Adrenal gland (tissue), 5 donors: ENCODE results near the gene ADM2.
"Not testable (repeated sequence)": the region's sequence is repeated elsewhere in the genome, so short reads cannot be mapped to it uniquely, and the experiment has no call there.

ENCODE experiments used
- POLR2A ChIP-seq, 2 donors: fragments of 450-650 bp; IDR thresholded peaks; one replicate each; pipeline ENCODE4 v1.6.1; 2017; ENCODE audit warnings: antibody characterized with exemption in 2 of 2, mild to moderate bottlenecking in 2 of 2, moderate library complexity in 1 of 2
- TF ChIP-seq, protein P1 (sequence below), 6 experiments: fragments of 450-650 bp in 4 of 6; fragments of 200-600 bp in 2 of 6; sonication (generic) in 1 of 6; IDR thresholded peaks; 1 replicate in 5 of 6; 2 replicates in 1 of 6; pipeline versions ENCODE4 v1.5.1 to v1.8.0; 2016 to 2021; ENCODE audit warnings: antibody characterized with exemption in 6 of 6, mild to moderate bottlenecking in 2 of 6, moderate library complexity in 1 of 6
- donor health status: DM: no; HTN: no; CAD: no.

DNA sequence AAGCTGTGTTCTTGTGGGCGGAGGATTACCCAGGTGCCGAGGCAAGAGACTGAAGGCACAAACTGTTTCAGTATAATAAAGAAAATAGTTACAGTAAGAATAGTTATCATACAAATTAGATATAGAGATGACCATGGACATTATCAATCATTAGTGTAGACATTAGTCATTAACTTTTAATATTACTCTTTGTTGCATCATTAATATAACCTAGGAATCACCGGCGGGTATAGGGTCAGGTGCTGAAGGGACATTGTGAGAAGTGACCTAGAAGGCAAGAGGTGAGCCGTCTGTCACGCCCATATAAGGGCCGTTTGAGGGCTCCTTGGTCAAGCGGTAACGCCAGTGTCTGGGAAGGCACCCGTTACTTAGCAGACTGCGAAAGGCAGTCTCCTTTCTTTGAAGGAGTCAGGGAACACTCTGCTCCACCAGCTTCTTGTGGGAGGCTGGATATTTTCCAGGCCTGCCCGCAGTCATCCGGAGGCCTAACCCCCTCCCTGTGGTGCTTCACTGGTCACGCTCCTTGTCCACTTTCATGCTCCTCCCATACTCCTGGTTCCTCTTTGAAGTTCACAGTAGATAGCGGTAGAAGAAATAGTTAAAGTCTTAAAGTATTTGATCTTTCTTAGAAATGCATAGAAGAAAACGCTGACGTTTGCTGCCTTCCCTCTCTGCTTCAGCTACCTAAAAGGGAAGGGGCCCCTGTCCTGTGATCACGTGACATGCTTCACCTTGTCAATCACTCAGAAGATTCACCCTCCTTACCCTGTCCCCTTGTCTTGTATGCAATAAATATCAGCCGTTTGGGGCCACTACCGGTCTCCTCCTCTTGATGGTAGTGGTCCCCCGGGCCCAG, 52.7 kb downstream of the ADM2 start:
- TF ChIP-seq, protein P1, sequence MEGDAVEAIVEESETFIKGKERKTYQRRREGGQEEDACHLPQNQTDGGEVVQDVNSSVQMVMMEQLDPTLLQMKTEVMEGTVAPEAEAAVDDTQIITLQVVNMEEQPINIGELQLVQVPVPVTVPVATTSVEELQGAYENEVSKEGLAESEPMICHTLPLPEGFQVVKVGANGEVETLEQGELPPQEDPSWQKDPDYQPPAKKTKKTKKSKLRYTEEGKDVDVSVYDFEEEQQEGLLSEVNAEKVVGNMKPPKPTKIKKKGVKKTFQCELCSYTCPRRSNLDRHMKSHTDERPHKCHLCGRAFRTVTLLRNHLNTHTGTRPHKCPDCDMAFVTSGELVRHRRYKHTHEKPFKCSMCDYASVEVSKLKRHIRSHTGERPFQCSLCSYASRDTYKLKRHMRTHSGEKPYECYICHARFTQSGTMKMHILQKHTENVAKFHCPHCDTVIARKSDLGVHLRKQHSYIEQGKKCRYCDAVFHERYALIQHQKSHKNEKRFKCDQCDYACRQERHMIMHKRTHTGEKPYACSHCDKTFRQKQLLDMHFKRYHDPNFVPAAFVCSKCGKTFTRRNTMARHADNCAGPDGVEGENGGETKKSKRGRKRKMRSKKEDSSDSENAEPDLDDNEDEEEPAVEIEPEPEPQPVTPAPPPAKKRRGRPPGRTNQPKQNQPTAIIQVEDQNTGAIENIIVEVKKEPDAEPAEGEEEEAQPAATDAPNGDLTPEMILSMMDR (IDR thresholded peaks at IDR 0.05) = not testable (repeated sequence)
- peak; percentile 19 to 20 for TF ChIP-seq POLR2A (IDR thresholded peaks at IDR 0.05)
